Nephron (organoid): ENCODE measurements around the gene ZNF740.
"Not testable (repeated sequence)": the region's sequence is repeated elsewhere in the genome, so short reads cannot be mapped to it uniquely, and the experiment has no call there.

ENCODE experiments used
- H3K27ac Mint-ChIP-seq, 3 experiments: 2 replicates each; pipeline ENCODE4 v1.8.0; 2020; ENCODE audit warnings: mixed read lengths in 3 of 3, mild to moderate bottlenecking in 2 of 3, moderate library complexity in 1 of 3
- H3K27me3 Mint-ChIP-seq: 2 replicates; pipeline ENCODE4 v1.8.0; 2021; ENCODE audit warnings: low read depth, mild to moderate bottlenecking, moderate library complexity, mixed read lengths
- H3K36me3 Mint-ChIP-seq: 2 replicates; pipeline ENCODE4 v1.8.0; 2020; ENCODE audit warnings: low read depth, mixed read lengths
- H3K4me1 Mint-ChIP-seq: 2 replicates; pipeline ENCODE4 v1.8.0; 2020; ENCODE audit warnings: mixed read lengths
- H3K4me3 Mint-ChIP-seq, 3 experiments: 2 replicates each; pipeline ENCODE4 v1.8.0; 2020; ENCODE audit warnings: mild to moderate bottlenecking in 3 of 3, mixed read lengths in 3 of 3, moderate library complexity in 2 of 3
- H3K9me3 Mint-ChIP-seq: 2 replicates; pipeline ENCODE4 v1.8.0; 2020; ENCODE audit warnings: mixed read lengths
- CTCF ChIP-seq, 3 experiments: fragments of 200-600 bp; sonication (generic); IDR thresholded peaks; one replicate each; pipeline ENCODE4 v1.5.0; 2021; ENCODE audit warnings: antibody characterized with exemption in 3 of 3; ENCODE audit not compliant: unreplicated experiment in 3 of 3

The ZNF740 gene

GRCh38 chr12:53160673-53161072 lies 19.8 kb upstream of the ZNF740 start:
- no peaks in the 10 kb centered on the region for H3K4me1 Mint-ChIP-seq
- no peak overlapping the region for H3K4me3 Mint-ChIP-seq
- H3K27me3 Mint-ChIP-seq, result no peaks in the 10 kb centered on the region
- no peak for TF ChIP-seq CTCF (IDR thresholded peaks at IDR 0.05; ENCODE audit: unreplicated experiment in 3 of 3)
- H3K36me3 Mint-ChIP-seq, result peaks cover 22% of the 10 kb centered on the region
- H3K9me3 Mint-ChIP-seq, result no peaks in the 10 kb centered on the region
- H3K27ac Mint-ChIP-seq, result no peak overlapping the region

- Mint-ChIP-seq H3K36me3 (peaks cover 28% of the 10 kb centered on the region), H3K4me1 (no peaks in the 10 kb centered on the region), H3K27ac (no peak overlapping the region), H3K9me3 (no peaks in the 10 kb centered on the region), H3K4me3 (no peak overlapping the region), H3K27me3 (no peaks in the 10 kb centered on the region)
- TF ChIP-seq CTCF (IDR thresholded peaks at IDR 0.05; ENCODE audit: unreplicated experiment in 3 of 3), result no peak
Observed at GRCh38 chr12:53161119-53161911, 19.2 kb upstream of the ZNF740 start.

DNA sequence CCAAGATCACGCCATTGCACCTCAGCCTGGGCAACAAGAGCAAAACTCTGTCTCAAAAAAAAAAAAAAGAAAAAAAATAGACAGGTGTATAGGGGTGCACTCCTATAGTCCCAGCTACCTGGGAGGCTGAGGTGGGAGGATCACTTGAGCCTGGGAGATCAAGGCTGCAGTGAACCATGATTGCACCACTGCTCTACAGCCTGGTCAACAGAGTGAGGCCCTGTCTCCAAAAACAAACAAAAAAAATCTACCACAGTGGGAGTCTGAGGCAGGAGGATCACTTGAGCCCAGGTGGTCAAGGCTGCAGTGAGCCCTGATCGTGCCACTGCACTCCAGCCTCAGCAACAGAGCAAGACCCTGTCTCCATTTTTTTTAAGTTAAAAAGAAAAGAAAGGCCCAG lies 17.5 kb upstream of the ZNF740 start:
- not testable (repeated sequence) for H3K4me1 Mint-ChIP-seq, H3K4me3 Mint-ChIP-seq, H3K9me3 Mint-ChIP-seq, H3K27ac Mint-ChIP-seq, H3K27me3 Mint-ChIP-seq
- peaks cover 39% of the 10 kb centered on the region for H3K36me3 Mint-ChIP-seq

DNA sequence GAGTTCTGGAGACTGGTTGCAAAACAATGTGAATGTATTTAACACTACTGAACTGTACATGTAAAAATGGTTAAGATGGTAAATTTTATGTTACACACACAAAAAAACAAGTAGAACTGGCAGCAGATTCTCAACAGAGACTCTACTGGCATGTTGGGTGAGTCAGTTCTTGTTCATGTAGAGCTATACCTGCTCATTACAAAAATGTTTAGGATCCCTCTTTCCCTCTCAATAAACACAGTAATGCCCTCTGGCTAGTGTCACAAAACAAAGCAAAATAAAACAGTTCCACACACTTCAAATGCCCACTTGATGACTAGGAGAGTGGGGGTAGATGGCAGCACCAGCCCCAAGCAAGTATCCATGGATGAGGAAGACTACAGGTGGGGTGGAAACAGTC lies 13.7 kb upstream of the ZNF740 start:
- H3K4me1 Mint-ChIP-seq, result peaks cover 17% of the 10 kb centered on the region
- H3K4me3 Mint-ChIP-seq, result no peak overlapping the region
- no peak for TF ChIP-seq CTCF (IDR thresholded peaks at IDR 0.05; ENCODE audit: unreplicated experiment in 3 of 3)
- H3K27me3 Mint-ChIP-seq, result no peaks in the 10 kb centered on the region
- H3K9me3 Mint-ChIP-seq, result no peaks in the 10 kb centered on the region
- H3K36me3 Mint-ChIP-seq, result peaks cover 39% of the 10 kb centered on the region
- no peak overlapping the region for H3K27ac Mint-ChIP-seq

DNA sequence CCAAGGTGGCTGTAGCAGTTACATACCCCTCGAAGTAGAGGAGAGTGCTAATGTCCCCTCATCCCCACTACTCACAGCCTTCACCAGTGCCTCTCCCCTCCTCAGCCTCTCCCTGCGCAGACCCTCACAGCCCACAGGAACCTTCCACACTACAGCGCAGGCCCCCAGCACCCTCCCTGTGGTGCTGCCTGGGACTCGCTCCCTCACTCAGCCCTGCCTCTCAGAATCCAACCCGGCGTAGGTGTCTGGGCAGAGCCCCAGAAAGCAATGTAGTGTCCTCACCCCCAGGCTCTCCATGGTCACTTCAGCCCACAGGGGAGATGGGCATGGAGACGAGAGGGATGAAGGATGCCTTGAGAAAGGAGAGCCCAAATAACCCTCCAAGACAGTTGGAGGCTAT lies 10.9 kb upstream of the ZNF740 start:
- TF ChIP-seq CTCF (IDR thresholded peaks at IDR 0.05; ENCODE audit: unreplicated experiment in 3 of 3), result no peak
- H3K9me3 Mint-ChIP-seq, result no peaks in the 10 kb centered on the region

GRCh38 chr12:53170215-53170614 lies 10.3 kb upstream of the ZNF740 start:
- no peak for TF ChIP-seq CTCF (IDR thresholded peaks at IDR 0.05; ENCODE audit: unreplicated experiment in 3 of 3)
- Mint-ChIP-seq H3K27me3 (no peaks in the 10 kb centered on the region), H3K27ac (no peak overlapping the region), H3K4me1 (peaks cover 31% of the 10 kb centered on the region), H3K36me3 (peaks cover 26% of the 10 kb centered on the region), H3K9me3 (no peaks in the 10 kb centered on the region), H3K4me3 (no peak overlapping the region)

More for the DNA sequence above, 10.9 kb upstream of the ZNF740 start:
- Mint-ChIP-seq H3K27me3 (no peaks in the 10 kb centered on the region), H3K4me3 (no peak overlapping the region), H3K4me1 (peaks cover 27% of the 10 kb centered on the region), H3K36me3 (peaks cover 31% of the 10 kb centered on the region), H3K27ac (no peak overlapping the region)
